Measurements from ENCODE around the gene ZDHHC11B.
"Not testable (repeated sequence)": the region's sequence is repeated elsewhere in the genome, so short reads cannot be mapped to it uniquely, and the experiment has no call there.

Gene ZDHHC11B

GRCh38 chr5:757346-757930, 27.1 kb downstream of the ZDHHC11B start:
- no peak for TF ChIP-seq CTCF (IDR thresholded peaks at IDR 0.05; ENCODE audit: extremely low read depth, missing control alignments)
- peak; percentile 37 for DNase-seq (ENCODE audit: low spot score)

DNA sequence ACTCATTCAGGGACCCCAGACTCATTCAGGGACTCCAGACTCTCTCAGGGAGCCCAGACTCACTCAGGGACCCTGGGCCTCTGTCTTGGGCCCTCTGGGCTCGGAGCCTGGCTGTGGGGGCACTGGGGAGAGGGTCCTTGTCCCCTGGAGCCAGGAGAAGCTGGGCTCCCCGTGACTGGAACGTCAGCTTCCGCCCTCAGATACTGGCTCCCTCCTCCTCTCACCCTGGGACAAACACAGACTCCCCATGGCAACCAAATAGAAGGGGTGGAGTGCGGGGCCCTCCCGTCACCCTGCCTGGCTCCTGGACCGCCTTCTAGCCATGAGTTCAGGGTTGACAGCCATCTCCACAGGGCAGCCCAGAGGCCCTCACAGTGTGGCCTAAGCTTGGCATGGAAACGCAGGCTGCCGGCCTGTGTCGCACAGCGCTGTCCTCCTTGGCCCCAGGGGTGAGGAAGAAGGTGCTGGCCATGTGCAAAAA, 27.6 kb downstream of the ZDHHC11B start:
- peak; percentile 34 for DNase-seq (ENCODE audit: low spot score)
- TF ChIP-seq CTCF (IDR thresholded peaks at IDR 0.05; ENCODE audit: extremely low read depth, missing control alignments): no peak

- no peak for TF ChIP-seq CTCF (IDR thresholded peaks at IDR 0.05; ENCODE audit: extremely low read depth, missing control alignments)
- no peak for DNase-seq (ENCODE audit: low spot score)
Measured at GRCh38 chr5:756171-756570, 28.4 kb downstream of the ZDHHC11B start.

GRCh38 chr5:754143-754632, 30.3 kb downstream of the ZDHHC11B start:
- peak; percentile 20 for DNase-seq (ENCODE audit: low spot score)

- DNase-seq (ENCODE audit: low spot score): not testable (repeated sequence)
Measured at GRCh38 chr5:753567-754142, 30.9 kb downstream of the ZDHHC11B start.

GRCh38 chr5:752532-753115, 31.9 kb downstream of the ZDHHC11B start:
- not testable (repeated sequence) for DNase-seq (ENCODE audit: low spot score)

- DNase-seq (ENCODE audit: low spot score): not testable (repeated sequence)
Measured at GRCh38 chr5:751992-752391, 32.5 kb downstream of the ZDHHC11B start.

DNA sequence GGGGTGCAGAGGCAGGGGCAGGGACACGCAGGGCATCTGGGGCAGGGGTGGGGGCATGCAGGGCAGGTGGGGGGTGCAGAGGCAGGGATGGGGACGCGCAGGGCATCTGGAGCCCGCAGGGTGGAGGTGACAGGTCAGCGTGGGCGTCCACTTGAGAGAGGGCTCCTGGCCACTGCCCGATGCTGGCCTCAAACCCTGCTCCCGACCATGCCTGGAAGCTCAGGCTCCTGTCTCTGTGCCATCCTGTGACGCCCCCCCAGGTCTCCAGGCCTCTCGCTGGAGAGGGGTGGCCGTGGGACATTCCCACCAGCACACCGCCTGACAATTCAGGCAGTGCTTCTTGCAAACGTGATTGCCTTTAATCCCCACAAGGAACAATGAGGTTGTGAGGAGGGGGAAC, 33.0 kb downstream of the ZDHHC11B start:
- TF ChIP-seq CTCF (IDR thresholded peaks at IDR 0.05; ENCODE audit: extremely low read depth, missing control alignments): no peak
- DNase-seq (ENCODE audit: low spot score): no peak

GRCh38 chr5:750226-750625, 34.3 kb downstream of the ZDHHC11B start:
- not testable (repeated sequence) for DNase-seq (ENCODE audit: low spot score)

- DNase-seq (ENCODE audit: low spot score): no peak
- no peak for TF ChIP-seq CTCF (IDR thresholded peaks at IDR 0.05; ENCODE audit: extremely low read depth, missing control alignments)
Measured at GRCh38 chr5:749101-749670, 35.3 kb downstream of the ZDHHC11B start.

DNA sequence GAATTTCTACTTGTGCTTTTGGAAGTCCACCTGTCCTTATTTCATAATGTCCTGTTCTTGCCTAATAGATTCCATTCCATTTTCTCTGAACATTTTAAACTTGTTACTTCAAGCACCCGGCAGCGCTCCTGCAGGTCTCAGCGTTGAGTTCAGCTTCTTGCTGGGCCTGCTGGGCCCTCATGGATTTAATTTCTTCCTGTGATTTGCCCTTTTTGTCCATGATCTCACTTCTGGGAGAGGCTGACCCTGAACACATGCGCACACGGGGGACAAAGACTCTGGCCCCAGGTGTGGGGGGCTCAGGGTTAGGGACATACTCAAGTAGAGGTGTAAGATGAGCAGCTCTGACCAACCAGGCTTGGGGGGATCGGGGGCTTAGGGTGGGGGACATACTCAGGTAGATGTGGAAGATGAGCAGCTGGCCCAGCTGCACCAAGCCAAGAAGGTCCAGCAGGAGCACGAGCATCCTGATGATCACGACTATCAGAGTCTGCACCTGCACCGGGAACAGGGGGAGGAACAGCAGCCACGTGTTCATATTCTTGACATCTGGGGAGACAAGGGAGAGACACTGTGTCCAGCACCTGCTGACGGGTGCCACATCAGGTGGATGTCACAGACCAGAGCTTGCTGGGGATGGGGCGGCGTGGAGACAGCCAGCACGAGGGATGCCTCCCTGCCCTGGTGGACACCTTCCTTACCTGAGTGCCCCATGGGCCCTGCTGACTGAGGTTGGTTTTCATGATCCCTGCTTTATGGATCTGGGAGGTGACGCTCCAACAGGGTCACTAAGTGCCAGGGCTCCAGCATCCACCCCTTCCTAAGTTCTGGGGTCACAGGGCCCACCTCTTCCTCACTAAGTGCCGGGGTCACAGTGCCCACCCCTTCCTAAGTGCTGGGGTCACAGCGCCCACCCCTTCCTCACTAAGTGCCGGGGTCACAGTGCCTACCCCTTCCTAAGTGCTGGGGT, 36.2 kb downstream of the ZDHHC11B start:
- not testable (repeated sequence) for DNase-seq (ENCODE audit: low spot score)

GRCh38 chr5:747303-747844, 37.2 kb downstream of the ZDHHC11B start:
- not testable (repeated sequence) for DNase-seq (ENCODE audit: low spot score)
